Heart left ventricle (tissue), 13 donors: ENCODE results near the gene LAMA3.

Experiments used
- POLR2A ChIP-seq, 2 donors: fragments of 450-650 bp; IDR thresholded peaks; one replicate each; pipeline ENCODE4 v1.6.1; 2017; ENCODE audit warnings: antibody characterized with exemption in 2 of 2, mild to moderate bottlenecking in 2 of 2, moderate library complexity in 2 of 2
- TF ChIP-seq, protein P1 (sequence below), 12 donors: fragments of 200-600 bp; sonication (generic) in 4 of 12; IDR thresholded peaks; one replicate each; pipeline versions ENCODE4 v1.5.0 to v1.8.0; 2018 to 2022; ENCODE audit warnings: antibody characterized with exemption in 12 of 12, mild to moderate bottlenecking in 5 of 12
- donor health status: ischemic (EF 13 %, LVEDD 7.1; RV severe dilation, severe dysfunction).
- donor health status: DM: no; HTN: yes; CAD: no.
- donor health status: DM: no; HTN: no; CAD: no.
- donor health status: ischemic (EF 25% LVEDD 6.9; RV normal size, moderate dysfunction).
- donor health status: ischemic (EF 25% LVEDD 5.7; RV mildly dilated, moderate dysfunction).
- donor health status: ischemic (EF 35%, LVEDD 5.7; RV mildly dilated, moderate dysfunction).
- donor health status: nonischemic (EF 11% LVEDD 7.7; RV severe dilation, severe dysfunction).
- donor health status: DM: yes; HTN: yes; CAD: no.
- donor health status: PGD.
- donor health status: ischemic (EF 29% LVEDD 5.4; RV normal size, mild dysfunction).
- donor health status: nonischemic (EF 23%, LVEDD 6.1; RV moderate dilation, normal function).

DNA sequence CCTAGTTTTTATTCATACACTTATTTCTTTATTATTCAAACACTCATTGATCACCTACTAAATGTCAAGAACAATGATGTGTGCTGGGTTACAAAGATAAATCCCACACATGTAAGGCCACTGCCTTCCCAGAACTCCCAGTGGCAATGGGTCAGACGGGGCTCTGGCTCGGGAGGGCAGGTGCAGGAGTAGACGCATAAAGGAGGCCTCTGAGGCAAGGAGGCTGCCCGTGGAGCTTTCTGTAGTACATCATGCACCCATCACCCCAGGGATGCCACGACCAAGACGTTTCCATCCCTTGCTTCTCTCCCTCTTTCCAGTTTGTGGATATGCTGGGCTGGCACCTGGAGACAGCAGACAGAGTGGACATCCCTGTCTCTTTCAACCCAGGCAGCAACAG lies 172.1 kb downstream of the LAMA3 start:
- TF ChIP-seq, protein P1, sequence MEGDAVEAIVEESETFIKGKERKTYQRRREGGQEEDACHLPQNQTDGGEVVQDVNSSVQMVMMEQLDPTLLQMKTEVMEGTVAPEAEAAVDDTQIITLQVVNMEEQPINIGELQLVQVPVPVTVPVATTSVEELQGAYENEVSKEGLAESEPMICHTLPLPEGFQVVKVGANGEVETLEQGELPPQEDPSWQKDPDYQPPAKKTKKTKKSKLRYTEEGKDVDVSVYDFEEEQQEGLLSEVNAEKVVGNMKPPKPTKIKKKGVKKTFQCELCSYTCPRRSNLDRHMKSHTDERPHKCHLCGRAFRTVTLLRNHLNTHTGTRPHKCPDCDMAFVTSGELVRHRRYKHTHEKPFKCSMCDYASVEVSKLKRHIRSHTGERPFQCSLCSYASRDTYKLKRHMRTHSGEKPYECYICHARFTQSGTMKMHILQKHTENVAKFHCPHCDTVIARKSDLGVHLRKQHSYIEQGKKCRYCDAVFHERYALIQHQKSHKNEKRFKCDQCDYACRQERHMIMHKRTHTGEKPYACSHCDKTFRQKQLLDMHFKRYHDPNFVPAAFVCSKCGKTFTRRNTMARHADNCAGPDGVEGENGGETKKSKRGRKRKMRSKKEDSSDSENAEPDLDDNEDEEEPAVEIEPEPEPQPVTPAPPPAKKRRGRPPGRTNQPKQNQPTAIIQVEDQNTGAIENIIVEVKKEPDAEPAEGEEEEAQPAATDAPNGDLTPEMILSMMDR (IDR thresholded peaks at IDR 0.05): no peak
- TF ChIP-seq POLR2A (IDR thresholded peaks at IDR 0.05): no peak
